T-helper 2 cell treated with Interferon-gamma antibody and Interleukin-4, amounts not matched to agents 100 ng/mL and 5 ng/mL, for 36 hours (primary cell): ENCODE data around the gene CMTM5. TPM values are rescaled to one million over a fixed set of nuclear protein-coding genes. Genes with fewer than 3 reads are reported as not detected.
"Not testable (repeated sequence)": the region's sequence is repeated elsewhere in the genome, so short reads cannot be mapped to it uniquely, and the experiment has no call there.

Experiments used
- intact Hi-C: fragments of 100-400 bp; cut with micrococcal nuclease; formaldehyde crosslinking; loops from one replicate; pipeline ENCODE4 v1.15.1; 2023
- total RNA-seq: library from RNA; stranded (reverse); gene quantifications from 2 replicates; pipeline ENCODE4 v1.2.3, GENCODE V29; 2022

The CMTM5 gene
- total RNA-seq, 1 donor from 2014 or later, result not detected

DNA sequence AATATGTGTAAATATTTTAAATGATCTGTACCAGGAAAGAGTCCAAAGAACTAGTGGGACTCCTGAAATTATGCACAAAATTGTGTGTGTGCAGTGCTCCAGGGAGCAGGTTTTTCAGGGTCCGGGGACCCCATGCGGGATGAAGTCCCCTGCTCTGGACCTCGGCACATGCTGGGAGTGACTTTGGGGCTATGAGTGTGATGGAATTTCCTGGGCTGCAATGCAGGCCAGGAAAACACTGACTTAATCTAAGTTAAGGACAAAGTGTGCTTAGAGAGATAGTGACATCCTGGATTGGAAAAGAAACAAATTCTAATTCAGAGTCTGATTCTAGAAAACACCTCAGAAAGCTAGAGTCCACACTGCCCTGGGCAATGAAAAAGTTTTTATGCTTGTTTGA lies 37.4 kb downstream of the CMTM5 start:
- intact Hi-C loops, result no loop called here

GRCh38 chr14:23414906-23415820 lies 38.3 kb downstream of the CMTM5 start:
- intact Hi-C loops, result no loop called here

DNA sequence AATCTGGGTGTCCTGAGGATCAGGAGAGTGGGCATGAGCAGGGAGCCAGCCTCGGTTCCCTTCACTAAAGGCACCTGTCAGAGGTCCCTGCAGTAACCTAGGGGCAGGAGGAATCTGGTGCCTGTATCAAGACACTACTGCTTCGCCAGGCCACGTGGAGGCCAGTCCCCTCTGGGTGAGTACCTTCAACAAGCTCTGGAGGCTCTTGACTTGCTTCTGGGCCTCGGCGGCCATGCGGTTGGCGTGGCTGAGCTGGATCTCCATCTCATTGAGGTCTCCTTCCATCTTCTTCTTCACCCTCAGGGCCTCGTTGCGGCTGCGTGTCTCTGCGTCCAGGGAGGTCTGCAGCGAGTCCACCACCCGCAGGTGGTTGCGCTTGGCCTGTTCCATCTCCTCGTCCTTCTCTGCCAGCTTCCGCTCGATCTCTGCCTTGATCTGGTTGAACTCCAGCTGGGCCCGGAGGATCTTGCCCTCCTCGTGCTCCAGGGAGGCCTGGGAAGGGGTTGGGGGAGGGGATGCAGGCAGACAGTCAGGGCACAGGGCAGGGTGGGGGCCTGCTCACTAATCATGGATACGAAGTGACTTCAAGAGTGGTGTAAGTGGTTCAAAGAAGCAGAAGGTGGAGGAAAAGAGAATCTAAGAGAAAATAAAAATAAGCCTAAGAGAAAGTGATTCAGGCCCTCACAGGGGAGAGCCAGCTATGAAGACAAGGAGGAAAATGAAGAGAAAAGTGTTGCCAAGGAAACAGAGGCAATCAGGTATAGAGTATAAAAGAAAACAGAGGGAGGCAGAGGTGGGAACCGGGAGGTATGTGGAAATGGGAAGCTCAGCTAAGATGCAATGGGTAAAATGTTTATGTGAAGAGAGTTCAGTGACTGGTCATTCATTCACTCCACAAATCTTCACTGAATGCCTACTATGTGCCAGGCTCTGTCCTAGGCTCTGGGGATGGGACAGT lies 39.3 kb downstream of the CMTM5 start:
- intact Hi-C loops, result no loop called here

GRCh38 chr14:23416801-23417200 lies 40.0 kb downstream of the CMTM5 start:
- intact Hi-C loops, result no loop called here

- intact Hi-C loops, result not testable (repeated sequence)
These were observed 40.4 kb downstream of the CMTM5 start for GRCh38 chr14:23417269-23417668.

DNA sequence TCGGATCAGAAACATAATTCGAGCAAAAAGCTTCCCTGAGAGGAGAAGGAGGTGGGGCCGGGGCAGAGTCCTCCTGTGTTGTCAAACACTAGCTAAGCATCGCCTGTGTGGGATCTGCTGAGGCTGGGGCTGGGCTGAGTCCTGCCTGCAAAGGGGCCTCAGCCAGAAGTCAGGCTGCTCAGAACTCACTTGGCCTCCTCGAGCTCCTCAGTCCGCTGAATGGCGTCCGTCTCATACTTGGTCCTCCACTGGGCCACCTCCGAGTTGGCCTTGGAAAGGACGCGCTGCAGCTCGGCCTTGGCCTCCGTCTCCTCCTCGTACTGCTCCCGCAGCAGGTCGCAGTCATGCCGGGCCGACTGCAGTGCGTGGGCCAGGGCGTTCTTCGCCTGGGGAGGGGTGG lies 41.2 kb downstream of the CMTM5 start:
- intact Hi-C loops, result no loop called here

- intact Hi-C loops, result not testable (repeated sequence)
These were observed 42.8 kb downstream of the CMTM5 start for GRCh38 chr14:23419646-23420045.

DNA sequence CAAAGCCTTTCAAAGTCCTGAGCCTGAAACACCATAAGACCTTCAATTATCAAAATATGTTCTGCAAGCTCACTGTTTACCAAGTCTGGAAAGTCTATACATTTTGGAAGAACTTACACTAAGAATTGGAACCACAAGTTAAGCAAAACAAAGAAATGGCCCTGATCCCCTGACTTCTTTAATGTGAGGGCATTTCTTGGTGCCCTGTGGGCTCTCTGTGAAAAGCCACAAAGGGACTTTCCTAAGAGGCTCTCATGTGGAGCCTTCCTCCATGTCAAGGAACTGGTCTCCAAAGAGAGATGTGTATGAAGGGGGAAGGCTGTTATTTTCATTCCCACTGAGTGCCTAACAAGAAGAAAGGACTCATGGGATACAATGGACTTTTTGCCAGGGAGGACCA lies 44.7 kb downstream of the CMTM5 start:
- intact Hi-C loops, result no loop called here

- intact Hi-C loops, result no loop called here
These were observed 46.8 kb downstream of the CMTM5 start for GRCh38 chr14:23423657-23424056.

GRCh38 chr14:23425169-23425568 lies 48.3 kb downstream of the CMTM5 start:
- intact Hi-C loops, result no loop called here

- intact Hi-C loops, result not testable (repeated sequence)
These were observed 49.0 kb downstream of the CMTM5 start for GRCh38 chr14:23425798-23426197.

DNA sequence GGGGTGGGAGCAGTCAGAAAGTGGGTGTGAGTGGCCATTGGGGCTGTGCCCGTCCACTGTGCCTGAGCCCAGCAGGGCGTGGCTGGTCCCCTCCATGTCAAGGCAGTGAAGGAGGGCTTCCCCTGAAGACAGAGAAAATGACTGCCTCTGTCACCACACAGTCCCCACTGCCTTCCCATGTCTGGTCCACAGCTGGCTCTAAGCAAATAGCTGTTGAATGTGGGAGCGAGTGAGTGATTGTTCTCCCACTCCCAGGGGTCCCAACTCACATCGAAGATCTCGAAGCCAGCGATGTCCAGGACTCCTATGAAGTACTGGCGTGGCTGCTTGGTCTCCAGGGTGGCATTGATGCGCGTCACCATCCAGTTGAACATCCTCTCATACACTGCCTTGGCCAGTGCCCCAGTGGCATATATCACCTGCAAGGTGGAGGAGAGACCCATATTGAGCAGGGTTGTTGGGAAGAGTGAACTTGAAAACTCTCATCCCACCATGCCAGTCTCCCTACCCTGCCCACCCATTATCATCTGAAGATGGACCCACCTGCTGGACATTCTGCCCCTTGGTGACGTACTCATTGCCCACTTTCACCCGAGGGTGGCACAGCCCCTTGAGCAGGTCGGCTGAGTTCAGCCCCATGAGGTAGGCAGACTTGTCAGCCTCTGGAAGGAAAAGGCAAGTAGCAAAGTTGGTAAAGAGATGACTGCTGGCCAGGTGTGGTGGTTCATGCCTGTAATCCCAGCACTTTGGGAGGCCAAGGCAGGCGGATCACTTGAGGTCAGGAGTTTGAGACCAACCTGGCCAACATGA lies 52.0 kb downstream of the CMTM5 start:
- intact Hi-C loops, result no loop called here

Other genes with a start within 250 kb of the CMTM5 start
- 1.0 and 2.0 TPM in 2 replicates for gene SLC7A8, start 193.4 kb upstream of the CMTM5 start, total RNA-seq
- gene RNF212B, start 139.1 kb upstream of the CMTM5 start, total RNA-seq, result not detected in 2 replicates
- 10.3 and 10.9 TPM in 2 replicates for gene HOMEZ, start 90.9 kb upstream of the CMTM5 start, total RNA-seq
- 26.3 and 26.5 TPM in 2 replicates for gene PPP1R3E, start 74.2 kb upstream of the CMTM5 start, total RNA-seq
- gene BCL2L2, start 70.2 kb upstream of the CMTM5 start, total RNA-seq, result 6.4 and 8.5 TPM in 2 replicates
- 195 and 196 TPM in 2 replicates for gene PABPN1, start 55.6 kb upstream of the CMTM5 start, total RNA-seq
- 1.4 and 2.0 TPM in 2 replicates for gene SLC22A17, start 24.2 kb upstream of the CMTM5 start, total RNA-seq
- gene EFS, start 11.9 kb upstream of the CMTM5 start, total RNA-seq, result not detected in 2 replicates
- gene IL25, start 4.2 kb upstream of the CMTM5 start, total RNA-seq, result not detected in 2 replicates
- 0.05 TPM in 1 of 2 replicates, not detected in the other for gene MYH6, start 31.2 kb downstream of the CMTM5 start, total RNA-seq
- not detected in 2 replicates for gene MYH7, start 58.6 kb downstream of the CMTM5 start, total RNA-seq
- gene NGDN, start 92.7 kb downstream of the CMTM5 start, total RNA-seq, result 46.2 and 46.3 TPM in 2 replicates
- gene ZFHX2, start 174.7 kb downstream of the CMTM5 start, total RNA-seq, result 0.98 and 1.3 TPM in 2 replicates
- gene THTPA, start 179.2 kb downstream of the CMTM5 start, total RNA-seq, result 10.9 and 19.9 TPM in 2 replicates
- 251 and 253 TPM in 2 replicates for gene AP1G2, start 190.7 kb downstream of the CMTM5 start, total RNA-seq
- gene JPH4, start 201.7 kb downstream of the CMTM5 start, total RNA-seq, result not detected in 2 replicates